Lung microvascular endothelial cell (primary cell): ENCODE measurements around the gene ADSS1. TPM values are rescaled to one million over a fixed set of nuclear protein-coding genes. Genes with fewer than 3 reads are reported as not detected.

Source experiments
- DNase-seq, 2 donors: peaks; one replicate each; pipeline versions ENCODE4 v3.0.0 to v3.0.0-alpha.2; 2010; ENCODE audit warnings: low read depth in 2 of 2
- total RNA-seq: library from RNA; depleted of rRNA; stranded (reverse); fragments of >200 nt; gene quantifications from 2 replicates; pipeline ENCODE4 v1.2.1, GENCODE V29; 2014

ADSS1 gene
- total RNA-seq, 1 donor from 2014 or later: 1.8 TPM

DNA sequence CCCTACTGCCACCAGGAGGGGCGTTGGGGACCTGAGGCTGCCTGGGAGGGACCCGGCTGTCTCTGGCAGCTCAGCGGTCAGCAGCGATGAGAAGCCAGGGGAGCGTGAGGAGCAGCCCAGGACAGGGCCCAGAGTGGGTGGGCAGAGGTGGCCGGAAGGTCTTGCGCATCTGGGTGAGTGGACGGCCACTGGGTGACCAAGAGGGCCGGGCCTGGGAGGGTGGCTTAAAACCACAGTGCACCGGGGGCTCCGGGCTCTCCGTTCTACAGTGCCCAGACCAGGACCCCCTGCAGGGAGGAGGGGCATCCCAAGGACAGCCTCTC, 24.6 kb upstream of the ADSS1 start:
- no peak for DNase-seq

DNA sequence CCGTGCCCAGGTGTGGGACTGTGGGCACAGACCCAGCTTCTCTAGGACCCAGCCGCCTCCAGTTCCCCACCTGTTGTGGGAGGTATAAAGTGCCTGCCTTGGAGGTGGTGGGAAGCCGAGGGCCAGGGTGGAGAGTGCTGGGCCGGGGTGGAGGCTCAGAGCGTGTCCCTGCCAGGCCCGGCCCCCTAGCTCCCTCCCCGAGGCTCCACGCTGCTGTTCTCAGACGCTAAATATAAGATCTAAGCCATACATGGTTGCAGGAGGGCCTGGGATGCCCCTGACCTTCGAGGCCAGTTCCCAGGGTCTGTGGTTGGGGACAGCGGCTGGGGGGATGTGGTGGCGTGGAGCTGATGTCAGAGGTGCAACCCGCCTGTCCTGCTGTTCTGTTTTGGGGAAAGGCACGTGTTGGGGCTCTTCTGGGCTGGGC, 23.8 kb upstream of the ADSS1 start:
- no peak for DNase-seq

DNA sequence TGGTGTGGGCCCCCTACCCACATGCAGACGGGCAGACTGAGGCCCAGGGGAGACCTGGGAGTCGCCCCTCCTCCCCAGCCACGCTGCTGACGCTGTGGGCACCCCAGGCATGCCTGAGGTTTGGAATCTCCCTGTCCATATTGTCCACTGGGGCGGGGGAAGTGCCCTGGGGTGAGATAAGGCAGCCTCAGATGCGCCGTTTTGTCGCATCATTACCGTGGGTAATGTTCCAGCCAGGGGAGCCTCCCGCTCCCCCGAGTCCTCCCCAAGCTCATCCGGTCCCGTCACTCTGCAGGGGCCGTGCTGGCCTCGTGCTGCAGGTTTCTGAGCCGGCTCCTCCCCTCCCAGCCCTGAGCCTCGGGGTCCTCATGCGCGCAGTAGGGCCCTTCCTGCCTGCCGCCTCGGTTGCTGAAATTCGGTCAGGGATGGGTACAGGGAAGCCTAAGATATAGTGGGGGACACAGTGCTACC, 23.2 kb upstream of the ADSS1 start:
- DNase-seq: no peak

DNA sequence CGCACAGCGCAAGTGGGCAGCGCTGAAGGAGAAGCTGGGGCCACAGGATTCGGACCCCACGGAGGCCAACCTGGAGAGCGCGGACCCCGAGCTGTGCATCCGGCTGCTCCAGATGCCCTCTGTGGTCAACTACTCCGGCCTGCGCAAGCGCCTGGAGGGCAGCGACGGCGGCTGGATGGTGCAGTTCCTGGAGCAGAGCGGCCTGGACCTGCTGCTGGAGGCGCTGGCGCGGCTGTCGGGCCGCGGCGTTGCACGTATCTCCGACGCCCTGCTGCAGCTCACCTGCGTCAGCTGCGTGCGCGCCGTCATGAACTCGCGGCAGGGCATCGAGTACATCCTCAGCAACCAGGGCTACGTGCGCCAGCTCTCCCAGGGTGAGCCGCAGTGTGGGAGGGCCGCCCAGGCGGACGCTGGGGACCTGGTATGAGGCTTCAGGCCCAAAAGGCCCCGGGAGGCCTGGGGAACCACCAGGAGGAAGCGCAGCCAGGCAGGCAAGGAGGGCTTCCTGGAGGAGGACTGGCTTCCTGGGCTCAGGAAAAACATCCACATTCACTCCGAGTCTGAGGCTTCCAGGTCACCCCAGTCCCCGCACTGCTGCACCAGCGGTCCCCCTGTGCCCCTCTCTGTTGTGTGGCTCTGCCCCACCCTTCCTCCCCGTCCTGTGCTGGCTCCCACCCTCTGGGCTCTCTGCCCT, 22.5 kb upstream of the ADSS1 start:
- DNase-seq: no peak

DNA sequence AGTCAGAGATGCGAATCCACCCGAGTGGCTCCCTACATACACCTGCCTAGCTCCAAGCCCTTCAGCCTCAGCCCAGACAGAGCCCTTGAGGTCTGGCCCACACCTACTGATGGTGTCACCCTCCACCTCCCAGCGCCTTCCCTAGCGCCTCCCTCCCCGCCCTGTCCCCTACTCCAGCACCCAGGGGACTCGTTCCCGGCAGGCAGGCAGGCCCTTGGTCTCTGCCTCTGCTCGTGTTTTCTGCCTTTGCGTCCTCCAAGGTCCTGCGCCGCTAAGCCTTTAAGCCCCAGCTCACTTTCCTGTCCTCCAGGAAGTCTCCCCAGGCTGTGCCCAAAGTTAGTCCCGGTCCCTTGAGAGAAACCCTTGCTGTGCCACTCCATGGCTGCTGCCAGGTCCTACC, 21.9 kb upstream of the ADSS1 start:
- no peak for DNase-seq

DNA sequence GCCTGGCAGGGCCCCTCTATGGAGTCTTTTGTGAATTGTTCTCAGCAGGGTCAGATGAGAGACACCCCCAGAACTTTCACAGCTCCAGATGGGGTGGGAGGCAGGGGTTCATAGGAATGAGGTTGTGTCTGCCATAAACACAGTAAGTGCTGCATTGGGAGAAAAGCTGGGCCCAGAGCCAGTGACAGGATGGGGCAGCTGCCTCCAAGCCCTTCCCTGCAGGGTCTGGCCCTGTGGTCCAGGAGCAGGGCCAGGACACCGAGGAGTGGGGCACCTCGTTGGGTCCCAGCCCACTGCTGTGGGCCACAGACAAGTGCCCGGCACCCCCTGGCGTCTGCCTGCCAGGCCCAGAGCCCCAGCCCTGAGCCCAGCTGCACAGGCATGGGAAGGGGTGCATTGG, 21.4 kb upstream of the ADSS1 start:
- no peak for DNase-seq

DNA sequence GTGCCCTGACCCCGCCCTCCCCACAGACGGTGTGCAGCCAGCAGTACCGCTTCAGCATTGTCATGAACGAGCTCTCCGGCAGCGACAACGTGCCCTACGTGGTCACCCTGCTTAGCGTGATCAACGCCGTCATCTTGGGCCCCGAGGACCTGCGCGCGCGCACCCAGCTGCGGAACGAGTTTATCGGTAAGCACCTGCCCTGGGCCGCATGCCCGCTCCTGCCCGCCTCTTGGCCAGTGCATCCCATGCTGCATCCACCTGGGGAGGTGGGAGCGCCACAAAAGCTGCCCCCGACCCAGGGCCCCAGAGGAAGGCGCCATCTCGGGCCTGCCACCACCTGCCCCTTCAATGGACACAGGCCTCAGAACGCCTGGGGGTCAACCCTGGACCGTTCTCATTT, 20.8 kb upstream of the ADSS1 start:
- DNase-seq: no peak

DNA sequence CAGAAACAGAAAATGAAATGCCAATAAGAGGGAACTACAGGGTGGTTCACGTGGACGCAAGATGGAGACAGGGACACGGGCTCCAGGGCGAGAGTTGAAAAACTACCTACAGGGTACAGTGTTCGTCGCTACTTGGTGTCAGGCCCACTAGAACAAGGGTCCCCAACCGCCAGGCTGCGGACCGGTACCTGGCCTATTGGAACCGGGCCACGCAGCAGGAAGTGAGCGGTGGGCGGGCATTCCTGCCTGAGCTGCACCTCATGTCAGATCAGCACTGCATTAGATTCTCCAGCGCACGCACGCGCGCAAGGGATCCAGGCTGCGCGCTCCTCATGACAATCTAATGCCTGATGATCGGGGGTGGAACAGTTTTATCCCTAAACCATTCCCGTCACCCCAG, 19.8 kb upstream of the ADSS1 start:
- no peak for DNase-seq

DNA sequence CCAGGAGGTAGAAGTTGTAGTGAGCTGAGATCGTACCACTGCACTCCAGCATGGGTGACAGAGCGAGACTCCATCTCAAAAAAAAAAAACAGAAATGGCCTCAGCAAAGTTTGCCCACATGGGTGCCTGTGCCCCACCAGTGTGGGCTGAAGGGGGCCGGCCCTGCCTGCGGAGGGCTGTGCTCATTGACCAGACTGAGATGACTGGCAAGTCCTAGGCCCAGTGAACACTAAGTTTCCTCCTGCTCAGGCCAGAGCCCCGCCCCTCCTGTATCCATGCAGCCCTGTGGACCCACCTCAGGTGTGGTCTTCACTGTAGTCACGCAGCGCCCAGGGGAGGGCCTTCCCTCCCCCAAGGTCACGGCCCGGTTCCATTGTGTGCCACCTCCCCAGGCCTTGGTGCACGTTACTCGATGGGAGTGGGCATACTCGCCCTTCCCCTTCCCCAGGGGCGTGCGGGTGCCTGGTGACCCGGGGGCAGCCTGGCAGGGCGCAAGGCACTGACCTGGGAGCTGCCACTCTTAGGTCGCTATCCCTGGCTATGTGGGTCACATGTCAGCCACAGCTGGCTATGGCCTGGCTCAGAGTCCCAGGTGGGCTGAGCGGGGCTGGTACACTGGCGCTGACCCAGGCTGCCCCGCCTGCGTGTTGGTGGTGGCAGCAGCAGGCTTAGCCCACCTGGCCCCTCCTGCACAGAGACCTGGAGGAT, 18.5 kb upstream of the ADSS1 start:
- DNase-seq: no peak

DNA sequence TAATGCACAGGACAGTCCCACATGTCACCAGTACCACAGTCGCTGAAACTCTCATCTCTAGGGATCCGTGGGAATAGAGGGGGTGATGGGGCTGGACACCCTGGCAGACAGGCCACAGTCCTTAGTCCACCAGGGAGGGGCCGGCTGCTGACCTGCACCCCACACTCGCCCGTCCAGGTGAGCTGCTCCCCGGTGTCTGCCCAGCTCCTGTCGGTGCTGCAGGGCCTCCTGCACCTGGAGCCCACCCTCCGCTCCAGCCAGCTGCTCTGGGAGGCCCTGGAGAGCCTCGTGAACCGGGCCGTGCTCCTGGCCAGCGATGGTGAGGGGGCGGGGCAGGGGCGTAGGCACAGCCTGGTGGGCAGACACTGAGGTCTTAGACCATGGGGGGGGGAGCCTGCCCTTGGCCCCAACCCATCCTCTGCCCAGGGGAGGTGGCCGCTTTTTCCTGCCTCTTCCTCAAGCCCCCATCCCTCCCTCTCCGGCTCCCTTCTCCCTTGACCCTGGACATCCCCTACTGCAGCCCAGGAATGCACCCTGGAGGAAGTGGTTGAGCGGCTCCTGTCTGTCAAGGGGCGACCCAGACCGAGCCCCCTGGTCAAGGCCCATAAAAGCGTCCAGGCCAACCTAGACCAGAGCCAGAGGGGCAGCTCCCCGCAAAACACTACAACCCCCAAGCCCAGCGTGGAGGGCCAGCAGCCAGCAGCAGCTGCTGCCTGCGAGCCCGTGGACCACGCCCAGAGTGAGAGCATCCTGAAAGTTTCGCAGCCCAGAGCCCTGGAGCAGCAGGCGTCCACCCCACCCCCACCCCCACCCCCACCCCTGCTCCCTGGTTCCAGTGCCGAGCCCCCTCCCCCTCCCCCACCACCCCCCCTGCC, 17.1 kb upstream of the ADSS1 start:
- no peak for DNase-seq

DNA sequence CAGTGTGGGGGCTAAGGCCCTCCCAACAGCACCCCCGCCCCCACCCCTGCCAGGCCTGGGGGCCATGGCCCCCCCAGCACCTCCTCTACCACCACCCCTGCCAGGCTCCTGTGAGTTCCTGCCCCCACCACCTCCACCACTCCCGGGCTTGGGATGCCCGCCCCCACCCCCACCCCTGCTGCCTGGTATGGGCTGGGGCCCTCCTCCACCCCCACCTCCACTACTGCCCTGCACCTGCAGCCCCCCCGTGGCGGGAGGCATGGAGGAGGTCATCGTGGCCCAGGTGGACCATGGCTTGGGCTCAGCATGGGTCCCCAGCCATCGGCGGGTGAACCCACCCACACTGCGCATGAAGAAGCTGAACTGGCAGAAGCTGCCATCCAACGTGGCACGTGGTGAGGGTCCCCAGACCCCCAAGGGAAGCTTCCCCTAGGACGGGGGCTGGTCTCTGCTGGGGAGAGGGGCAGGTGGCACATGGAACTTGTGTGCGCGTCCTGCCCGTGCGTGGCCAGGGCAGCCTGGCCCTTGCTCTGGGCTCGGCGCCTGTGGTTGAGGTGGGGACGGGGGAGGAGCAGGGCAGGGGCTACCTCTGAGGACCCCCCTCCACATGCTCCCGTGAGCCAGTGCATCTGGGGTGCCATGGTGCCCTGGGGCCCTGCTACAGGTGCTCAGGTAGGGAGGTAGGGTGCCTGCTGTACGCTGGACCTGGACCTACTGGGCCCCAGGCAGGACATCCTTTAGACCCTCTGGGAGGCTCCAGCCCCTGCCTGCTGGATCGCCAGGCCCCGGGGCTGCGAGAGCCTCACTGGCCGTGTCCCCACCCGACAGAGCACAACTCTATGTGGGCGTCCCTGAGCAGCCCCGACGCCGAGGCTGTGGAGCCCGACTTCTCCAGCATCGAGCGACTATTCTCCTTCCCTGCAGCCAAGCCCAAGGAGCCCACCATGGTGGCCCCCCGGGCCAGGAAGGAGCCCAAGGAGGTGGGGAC, 16.1 kb upstream of the ADSS1 start:
- DNase-seq: no peak

DNA sequence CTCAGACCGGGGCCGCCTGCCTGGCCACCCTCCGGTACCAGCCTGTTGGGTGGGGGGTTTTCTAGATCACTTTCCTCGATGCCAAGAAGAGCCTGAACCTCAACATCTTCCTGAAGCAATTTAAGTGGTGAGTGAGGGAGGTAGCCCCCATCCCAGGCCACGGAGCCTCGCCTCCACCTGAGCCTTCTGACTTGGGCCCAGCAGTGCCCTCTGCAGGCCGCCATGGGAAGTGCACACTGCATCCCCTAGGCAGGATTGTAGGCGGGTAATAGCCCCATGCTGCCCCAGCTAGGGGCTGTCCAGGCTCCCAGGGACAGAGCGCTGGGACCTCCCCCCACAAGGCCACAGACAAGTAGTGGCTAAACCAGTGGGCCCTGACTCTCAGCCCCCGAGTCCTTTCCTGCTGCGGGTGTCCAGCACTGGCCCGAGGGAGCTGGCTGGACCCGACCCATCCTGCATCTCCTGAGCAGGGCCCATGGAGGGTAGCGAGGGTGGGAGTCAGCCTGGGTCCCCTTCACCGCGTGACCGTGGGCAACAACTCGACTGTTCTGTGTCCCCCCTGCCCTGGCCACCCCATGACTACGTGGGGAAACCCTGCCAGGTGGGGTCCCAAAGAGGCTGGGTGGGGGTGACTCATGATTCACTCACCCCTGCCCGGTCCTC, 15.3 kb upstream of the ADSS1 start:
- DNase-seq: peak; percentile 61 to 71

DNA sequence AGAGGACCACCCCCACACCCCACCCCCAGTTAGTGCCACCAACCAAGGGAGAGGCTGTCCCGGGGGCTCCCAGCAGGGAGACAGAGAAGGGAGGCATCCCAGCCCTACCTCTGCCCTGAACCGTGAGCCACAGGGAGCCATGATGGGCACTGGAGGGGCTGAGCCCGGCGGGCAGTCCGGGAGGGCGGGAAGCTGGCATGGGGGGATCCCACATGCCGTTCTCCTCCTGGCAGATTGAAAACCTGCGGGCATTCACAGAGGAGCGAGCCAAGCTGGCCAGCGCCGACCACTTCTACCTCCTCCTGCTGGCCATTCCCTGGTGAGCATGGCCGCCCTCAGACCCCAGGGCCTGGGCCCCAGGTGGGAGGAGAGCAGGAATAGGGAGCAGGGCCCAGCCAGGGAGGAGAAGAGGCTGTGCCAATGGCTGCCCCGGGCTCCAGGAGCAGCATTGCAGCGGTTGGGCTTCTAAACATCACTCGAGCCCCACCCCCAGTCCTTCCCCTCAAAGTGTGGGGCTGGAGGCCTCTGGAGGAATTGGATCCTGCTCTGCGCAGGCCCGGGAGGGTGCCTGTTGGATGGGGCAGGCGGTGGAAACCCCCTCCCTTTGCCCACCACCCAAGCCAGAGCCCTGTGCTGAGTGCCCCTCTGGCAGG, 14.5 kb upstream of the ADSS1 start:
- no peak for DNase-seq

DNA sequence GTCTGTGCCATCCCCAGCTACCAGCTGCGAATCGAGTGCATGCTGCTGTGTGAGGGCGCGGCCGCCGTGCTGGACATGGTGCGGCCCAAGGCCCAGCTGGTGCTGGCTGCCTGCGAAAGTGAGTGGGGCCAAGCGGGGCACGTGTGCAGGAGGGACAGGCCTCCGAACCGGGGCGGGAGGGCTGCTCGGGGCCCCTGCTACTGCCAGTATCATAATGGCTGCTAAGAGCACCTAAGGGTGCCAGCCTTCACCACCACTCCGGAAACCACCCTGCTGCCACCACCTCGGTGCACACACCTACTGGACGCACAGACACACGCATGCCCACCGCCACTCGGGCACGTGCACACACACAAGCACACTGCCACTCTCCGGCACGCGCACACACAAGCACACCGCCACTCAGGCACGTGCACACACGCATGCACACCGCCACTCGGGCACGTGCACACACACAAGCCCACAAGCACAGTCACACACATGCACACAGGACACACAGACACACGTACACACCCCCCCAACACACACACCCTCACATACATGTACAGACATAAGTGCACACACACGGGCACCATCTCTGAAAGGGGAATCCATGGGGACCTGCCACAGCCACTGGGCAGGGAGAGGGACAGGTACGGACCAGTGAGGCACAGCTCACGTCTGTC, 13.8 kb upstream of the ADSS1 start:
- no peak for DNase-seq

DNA sequence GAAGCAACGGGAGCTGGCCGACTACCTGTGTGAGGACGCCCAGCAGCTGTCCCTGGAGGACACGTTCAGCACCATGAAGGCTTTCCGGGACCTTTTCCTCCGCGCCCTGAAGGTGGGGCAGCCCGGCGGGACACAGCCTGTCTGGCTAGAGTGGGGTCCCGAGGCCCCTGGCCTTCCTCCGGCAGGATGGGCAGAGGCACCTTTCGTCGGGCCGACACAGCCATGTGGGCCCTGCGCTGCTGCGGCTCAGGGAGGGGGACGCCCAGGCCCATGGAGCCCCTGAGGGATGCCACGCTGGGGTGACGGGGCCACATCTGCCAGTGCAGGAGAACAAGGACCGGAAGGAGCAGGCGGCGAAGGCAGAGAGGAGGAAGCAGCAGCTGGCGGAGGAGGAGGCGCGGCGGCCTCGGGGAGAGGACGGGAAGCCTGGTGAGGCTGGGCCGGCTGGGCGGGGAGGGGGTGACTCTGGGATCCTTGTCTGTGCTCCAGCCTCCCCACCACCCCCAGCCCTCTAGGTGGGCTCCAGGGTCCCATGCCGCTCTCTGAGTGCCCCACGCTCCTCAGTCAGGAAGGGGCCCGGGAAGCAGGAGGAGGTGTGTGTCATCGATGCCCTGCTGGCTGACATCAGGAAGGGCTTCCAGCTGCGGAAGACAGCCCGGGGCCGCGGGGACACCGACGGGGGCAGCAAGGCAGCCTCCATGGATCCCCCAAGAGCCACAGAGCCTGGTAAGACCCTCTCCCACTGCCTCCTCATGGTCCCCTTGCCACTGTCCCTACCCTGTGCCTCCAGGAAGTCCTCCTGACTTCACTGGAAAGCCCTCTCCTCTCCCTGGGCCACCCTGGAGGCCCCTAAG, 10.9 kb upstream of the ADSS1 start:
- no peak for DNase-seq

DNA sequence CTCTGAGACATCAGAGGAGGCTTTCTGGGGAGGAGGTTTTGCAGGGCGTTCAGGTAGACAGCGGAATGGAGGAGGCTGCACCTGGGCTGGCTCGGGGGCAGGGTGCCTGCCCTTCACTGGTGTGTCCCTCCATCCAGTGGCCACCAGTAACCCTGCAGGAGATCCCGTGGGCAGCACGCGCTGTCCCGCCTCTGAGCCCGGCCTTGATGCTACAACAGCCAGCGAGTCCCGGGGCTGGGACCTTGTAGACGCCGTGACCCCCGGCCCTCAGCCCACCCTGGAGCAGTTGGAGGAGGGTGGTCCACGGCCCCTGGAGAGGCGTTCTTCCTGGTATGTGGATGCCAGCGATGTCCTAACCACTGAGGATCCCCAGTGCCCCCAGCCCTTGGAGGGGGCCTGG, 10.0 kb upstream of the ADSS1 start:
- DNase-seq: no peak

DNA sequence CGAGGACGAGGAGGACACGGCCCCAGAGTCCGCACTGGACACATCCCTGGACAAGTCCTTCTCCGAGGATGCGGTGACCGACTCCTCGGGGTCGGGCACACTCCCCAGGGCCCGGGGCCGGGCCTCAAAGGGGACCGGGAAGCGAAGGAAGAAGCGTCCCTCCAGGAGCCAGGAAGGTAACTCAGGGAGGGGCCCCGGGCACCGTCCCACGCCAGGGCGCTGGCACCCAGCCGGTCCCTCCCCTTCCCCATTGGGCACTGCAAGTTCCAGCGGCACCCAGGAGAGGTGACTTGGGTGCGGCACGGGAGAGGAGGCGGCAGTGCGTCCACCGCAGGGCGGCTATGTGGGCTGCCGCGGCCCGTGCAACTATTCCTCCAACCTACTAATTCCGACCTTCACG, 9.3 kb upstream of the ADSS1 start:
- DNase-seq: no peak

DNA sequence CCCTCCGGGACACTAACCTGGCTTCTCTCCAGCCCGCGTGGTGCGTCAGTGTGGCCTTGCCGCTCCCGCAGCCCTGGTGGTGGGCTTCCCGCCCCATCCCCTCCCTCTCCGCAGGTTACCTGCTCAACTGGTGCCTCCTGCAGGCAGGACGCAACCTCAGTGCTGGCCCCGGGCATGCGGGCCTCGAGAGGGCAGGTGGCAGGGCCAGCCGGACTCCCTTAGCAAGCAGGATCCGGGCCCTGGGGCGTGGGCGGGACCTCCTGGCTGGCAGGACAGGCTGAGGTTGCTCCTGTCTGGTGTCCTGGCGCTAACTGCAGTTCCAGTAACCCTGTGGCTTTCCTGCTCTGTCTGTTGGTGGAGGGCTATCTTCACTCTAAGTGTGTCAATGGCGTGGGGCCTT, 8.6 kb upstream of the ADSS1 start:
- no peak for DNase-seq

DNA sequence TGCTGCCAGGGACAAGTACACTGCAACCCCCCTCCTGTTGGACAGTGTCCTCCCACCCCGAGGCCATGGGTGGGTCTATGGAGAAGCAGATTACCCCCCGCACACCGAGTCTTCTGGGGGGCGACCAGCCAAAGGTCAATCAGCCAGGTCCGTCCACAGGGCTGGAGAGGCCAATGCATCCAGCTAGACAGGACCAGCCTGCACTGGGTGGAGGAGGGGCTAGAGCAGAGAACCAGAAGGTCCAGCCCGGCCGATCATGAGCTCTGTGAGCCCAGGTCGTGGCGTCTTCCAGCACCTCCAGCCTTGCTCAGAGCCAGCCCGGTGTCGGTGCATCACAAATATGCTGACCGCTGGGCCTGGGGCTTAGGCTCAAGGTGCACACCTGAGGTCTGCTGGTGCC, 8.2 kb upstream of the ADSS1 start:
- DNase-seq: no peak
